Measurements from ENCODE around the gene SULT1B1. TPM values are rescaled to one million over a fixed set of nuclear protein-coding genes. Genes with fewer than 3 reads are reported as not detected.

Gene SULT1B1
- total RNA-seq, 2 experiments from 2014 or later, result 0.26 to 0.50 TPM

DNA sequence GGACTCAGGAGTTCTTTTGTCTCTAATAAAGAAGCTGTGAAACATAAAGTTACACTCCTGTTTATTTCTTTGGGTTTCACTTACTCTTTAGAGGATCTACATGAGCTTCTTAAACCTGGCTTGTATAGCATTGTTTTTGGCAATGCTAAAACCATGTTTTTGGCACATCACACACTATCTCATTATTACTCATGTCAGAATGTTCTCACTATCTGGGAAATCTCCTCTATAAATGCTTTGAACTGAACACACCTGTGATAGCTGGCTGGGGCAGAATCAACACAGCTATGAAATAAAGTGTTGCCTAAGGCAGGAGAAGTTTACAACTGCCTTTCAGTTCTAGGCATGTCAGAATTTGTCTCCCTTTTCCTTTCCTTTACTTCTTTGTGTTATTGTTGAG, 52.6 kb downstream of the SULT1B1 start:
- H3K36me3 Mint-ChIP-seq, result no peaks in the 10 kb centered on the region
- peaks cover 3% of the 10 kb centered on the region for H3K9me3 Mint-ChIP-seq (ENCODE audit: low read depth)
- DNase-seq (no peak), ATAC-seq (no peak)
- no peaks in the 10 kb centered on the region for H3K27me3 Mint-ChIP-seq
- CTCF ChIA-PET, result no interaction called here
- H3K4me3 Mint-ChIP-seq, result no peak overlapping the region
- no peaks in the 10 kb centered on the region for H3K4me1 Mint-ChIP-seq
- H3K27ac Mint-ChIP-seq, result no peak overlapping the region

DNA sequence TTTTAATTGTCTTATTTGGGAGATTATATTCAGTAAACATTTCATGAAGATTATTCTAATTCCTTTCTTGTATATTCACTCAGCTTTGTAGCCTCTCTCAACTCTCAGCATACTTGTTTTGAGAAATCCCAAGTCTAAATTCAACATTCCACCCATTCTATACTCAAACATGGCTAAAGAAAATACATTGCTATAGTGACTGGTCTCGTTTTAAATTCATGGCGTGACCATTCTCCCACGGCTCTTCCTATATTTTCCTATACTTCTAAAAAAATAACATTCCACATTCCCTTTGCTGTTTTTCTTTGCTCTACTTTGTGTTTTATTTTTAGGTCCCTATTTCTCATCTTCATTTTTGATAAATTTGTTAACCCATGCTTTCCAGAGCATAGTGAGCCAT, 58.2 kb downstream of the SULT1B1 start:
- Mint-ChIP-seq H3K9me3 (ENCODE audit: low read depth) (peaks cover 4% of the 10 kb centered on the region), H3K4me1 (no peaks in the 10 kb centered on the region), H3K36me3 (no peaks in the 10 kb centered on the region), H3K4me3 (no peak overlapping the region), H3K27me3 (no peaks in the 10 kb centered on the region), H3K27ac (no peak overlapping the region)
- DNase-seq (no peak), ATAC-seq (no peak)
- CTCF ChIA-PET, result no interaction called here

DNA sequence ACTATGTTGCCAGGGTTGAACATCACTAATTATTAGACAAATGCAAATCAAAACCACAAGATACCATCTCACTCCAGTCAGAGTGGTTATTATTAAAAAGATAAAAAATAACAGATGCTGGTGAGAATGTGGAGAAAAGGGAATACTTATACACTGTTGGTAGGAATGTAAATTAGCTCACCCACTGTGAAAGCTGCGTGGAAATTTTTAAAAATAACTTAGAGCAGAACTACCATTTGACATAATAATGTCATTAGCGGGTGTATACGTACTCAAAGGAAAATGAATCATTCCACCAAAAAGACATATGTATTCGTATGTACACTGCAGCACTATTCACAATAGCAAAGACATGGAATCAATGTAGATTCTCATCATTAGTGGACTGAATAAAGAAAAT, 58.7 kb downstream of the SULT1B1 start:
- ATAC-seq (no peak), DNase-seq (no peak)
- Mint-ChIP-seq H3K36me3 (no peaks in the 10 kb centered on the region), H3K9me3 (ENCODE audit: low read depth) (peaks cover 4% of the 10 kb centered on the region), H3K4me1 (no peaks in the 10 kb centered on the region), H3K27ac (no peak overlapping the region), H3K4me3 (no peak overlapping the region), H3K27me3 (no peaks in the 10 kb centered on the region)
- CTCF ChIA-PET, result no interaction called here

DNA sequence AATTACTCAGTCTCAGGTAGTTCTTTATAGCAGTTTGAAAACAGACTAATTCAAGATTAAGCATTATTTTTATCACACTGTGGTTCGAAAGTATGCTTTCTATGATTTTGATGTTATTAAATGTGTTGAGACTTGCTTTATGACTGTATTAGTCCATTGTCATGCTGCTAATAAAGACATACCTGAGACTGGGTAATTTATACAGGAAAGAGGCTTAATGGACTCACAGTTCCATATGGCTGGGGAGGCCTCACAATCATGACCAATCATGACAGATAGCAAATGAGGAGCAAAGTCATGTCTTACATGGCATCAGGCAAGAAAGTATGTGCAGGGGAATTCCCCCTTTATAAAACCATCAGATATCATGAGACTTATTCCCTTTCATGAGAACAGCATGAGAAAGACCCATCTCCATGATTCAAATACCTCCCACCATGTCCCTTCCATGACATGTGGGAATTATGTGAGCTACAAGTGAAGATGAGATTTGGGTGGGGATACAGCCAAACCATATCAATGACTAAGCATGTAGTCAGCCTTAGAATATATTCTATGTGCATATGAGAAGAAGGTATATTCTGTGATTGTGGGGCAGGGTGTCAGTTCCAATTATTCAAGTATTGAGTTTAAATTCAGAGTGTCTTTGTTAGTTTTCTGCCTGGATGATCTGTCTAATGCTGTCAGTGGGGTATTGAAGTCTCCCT, 62.7 kb downstream of the SULT1B1 start:
- Mint-ChIP-seq H3K27ac (no peak overlapping the region), H3K9me3 (ENCODE audit: low read depth) (peaks cover 4% of the 10 kb centered on the region), H3K36me3 (no peaks in the 10 kb centered on the region), H3K27me3 (no peaks in the 10 kb centered on the region), H3K4me1 (no peaks in the 10 kb centered on the region), H3K4me3 (no peak overlapping the region)
- DNase-seq (no peak), ATAC-seq (no peak)
- CTCF ChIA-PET, result no interaction called here

DNA sequence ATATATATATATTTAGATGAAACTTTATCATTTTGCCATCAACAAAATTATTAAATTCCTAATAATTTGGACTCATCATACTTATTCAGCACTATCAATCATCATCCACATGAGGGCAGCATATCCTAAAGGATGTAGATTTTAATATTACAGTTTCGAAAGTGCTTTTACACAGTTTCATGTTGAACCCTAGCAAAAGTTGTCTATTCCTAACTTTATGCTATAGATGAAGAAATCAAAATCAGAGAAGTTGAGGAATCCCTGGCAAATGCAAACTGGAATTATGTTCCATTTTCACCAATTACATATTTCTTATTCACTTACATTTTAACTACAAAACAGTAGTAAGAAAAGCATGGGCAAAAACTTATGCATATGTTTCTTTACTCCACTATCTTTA, 70.8 kb downstream of the SULT1B1 start:
- Mint-ChIP-seq H3K27ac (no peak overlapping the region), H3K9me3 (ENCODE audit: low read depth) (no peaks in the 10 kb centered on the region), H3K27me3 (no peaks in the 10 kb centered on the region), H3K4me1 (no peaks in the 10 kb centered on the region), H3K4me3 (no peak overlapping the region), H3K36me3 (no peaks in the 10 kb centered on the region)
- DNase-seq (no peak), ATAC-seq (no peak)
- CTCF ChIA-PET, result interaction anchor here (1.0 to 1.5 kb wide), 3 partner anchors 142 to 494 kb away, joined by 3 to 5 read pairs (median 4); no protein-coding TSS in a partner anchor

DNA sequence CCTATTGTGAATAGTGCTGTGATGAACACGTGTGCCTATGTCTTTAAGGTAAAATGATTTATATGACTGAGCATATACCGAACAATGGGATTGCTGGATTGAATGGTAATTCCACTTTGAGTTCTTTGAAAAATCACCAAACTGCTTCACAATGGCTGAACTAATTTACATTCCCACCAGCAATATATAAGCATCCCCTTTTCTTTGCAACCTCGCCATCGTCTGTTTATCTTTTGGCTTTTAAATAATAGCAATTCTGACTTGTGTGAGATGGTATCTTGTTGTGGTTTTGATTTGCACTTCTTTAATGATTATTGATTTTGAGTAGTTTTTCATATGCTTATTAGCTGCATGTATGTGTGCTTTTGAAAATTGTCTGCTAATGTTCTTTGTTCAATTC, 75.6 kb downstream of the SULT1B1 start:
- CTCF ChIA-PET, result no interaction called here
- no peaks in the 10 kb centered on the region for H3K9me3 Mint-ChIP-seq (ENCODE audit: low read depth)
- no peak for DNase-seq
- H3K4me3 Mint-ChIP-seq, result no peak overlapping the region
- no peaks in the 10 kb centered on the region for H3K4me1 Mint-ChIP-seq
- H3K27ac Mint-ChIP-seq, result no peak overlapping the region
- no peak for ATAC-seq
- no peaks in the 10 kb centered on the region for H3K27me3 Mint-ChIP-seq
- H3K36me3 Mint-ChIP-seq, result no peaks in the 10 kb centered on the region

Other genes starting within 250 kb of the SULT1B1 start
- not detected for gene UGT2A2, start 121.0 kb downstream of the SULT1B1 start, total RNA-seq
- gene UGT2A1, start 107.4 kb downstream of the SULT1B1 start, total RNA-seq, result not detected
- not detected for gene SULT1E1, start 99.5 kb upstream of the SULT1B1 start, total RNA-seq
- gene CSN1S1, start 170.4 kb upstream of the SULT1B1 start, total RNA-seq, result not detected
- gene CSN2, start 205.1 kb upstream of the SULT1B1 start, total RNA-seq, result not detected
- gene STATH, start 235.3 kb upstream of the SULT1B1 start, total RNA-seq, result not detected